ENCODE data around the gene IGFALS.

DNA sequence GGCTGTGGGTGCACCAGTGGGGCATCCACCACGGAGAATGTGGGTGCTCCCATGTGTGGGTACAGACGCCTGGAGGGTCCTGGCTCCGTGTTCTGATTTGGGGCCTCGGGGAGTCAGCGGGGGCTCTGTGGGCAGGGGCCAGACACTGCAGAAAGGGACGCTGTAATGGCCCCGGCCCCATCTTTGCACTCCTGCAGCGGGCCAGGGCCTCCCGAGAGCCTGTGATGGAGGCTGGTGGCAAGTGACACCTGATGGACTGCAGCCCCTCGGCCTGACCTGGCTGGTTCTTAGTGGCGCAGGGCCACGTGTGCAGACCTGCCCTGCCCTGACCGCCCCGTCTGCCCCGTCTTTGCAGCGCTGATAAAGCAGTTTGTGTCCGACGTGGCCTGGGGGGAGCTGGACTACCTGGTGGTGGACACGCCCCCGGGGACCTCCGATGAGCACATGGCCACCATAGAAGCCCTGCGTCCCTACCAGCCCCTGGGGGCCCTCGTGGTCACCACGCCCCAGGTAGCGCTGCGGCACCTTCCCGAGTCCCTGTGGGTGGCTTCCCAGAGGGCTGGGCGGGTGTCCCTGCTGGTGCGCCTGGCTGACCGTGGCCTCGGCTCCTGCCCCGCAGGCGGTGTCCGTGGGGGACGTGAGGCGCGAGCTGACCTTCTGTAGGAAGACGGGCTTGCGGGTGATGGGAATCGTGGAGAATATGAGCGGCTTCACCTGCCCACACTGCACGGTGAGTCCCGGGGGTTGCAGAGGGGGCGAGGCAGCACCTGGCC lies 6.0 kb downstream of the IGFALS start:
- TF ChIP-seq, protein P1, sequence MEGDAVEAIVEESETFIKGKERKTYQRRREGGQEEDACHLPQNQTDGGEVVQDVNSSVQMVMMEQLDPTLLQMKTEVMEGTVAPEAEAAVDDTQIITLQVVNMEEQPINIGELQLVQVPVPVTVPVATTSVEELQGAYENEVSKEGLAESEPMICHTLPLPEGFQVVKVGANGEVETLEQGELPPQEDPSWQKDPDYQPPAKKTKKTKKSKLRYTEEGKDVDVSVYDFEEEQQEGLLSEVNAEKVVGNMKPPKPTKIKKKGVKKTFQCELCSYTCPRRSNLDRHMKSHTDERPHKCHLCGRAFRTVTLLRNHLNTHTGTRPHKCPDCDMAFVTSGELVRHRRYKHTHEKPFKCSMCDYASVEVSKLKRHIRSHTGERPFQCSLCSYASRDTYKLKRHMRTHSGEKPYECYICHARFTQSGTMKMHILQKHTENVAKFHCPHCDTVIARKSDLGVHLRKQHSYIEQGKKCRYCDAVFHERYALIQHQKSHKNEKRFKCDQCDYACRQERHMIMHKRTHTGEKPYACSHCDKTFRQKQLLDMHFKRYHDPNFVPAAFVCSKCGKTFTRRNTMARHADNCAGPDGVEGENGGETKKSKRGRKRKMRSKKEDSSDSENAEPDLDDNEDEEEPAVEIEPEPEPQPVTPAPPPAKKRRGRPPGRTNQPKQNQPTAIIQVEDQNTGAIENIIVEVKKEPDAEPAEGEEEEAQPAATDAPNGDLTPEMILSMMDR (IDR thresholded peaks at IDR 0.05), result no peak
- no peak for TF ChIP-seq POLR2A (IDR thresholded peaks at IDR 0.05)

Data from esophagus squamous epithelium (tissue), 4 donors.